GM23248 (cell line): Measurements from ENCODE around the gene TTC13. TPM values are rescaled to one million over a fixed set of nuclear protein-coding genes. Genes with fewer than 3 reads are reported as not detected.

Experiments
- DNase-seq: peaks from one replicate; pipeline ENCODE4 v3.0.0-alpha.2; 2015
- H2AFZ ChIP-seq: fragments of 200-600 bp; sonication (generic); 2 replicates; pipeline ENCODE4 v1.6.1; 2016; ENCODE audit warnings: antibody characterized with exemption
- H3F3A ChIP-seq: fragments of 200-600 bp; sonication (generic); 2 replicates; pipeline ENCODE4 v1.6.1; 2016; ENCODE audit warnings: mild to moderate bottlenecking, antibody characterized with exemption, mixed run types; ENCODE audit not compliant: insufficient read depth
- H3K27ac ChIP-seq: fragments of 200-600 bp; sonication (generic); 2 replicates; pipeline ENCODE4 v1.5.1; 2016; ENCODE audit warnings: mild to moderate bottlenecking
- H3K27me3 ChIP-seq: fragments of 200-600 bp; sonication (generic); replicated peaks from 2 replicates; pipeline ENCODE4 v1.6.1; 2016; ENCODE audit warnings: mild to moderate bottlenecking; ENCODE audit not compliant: insufficient read depth
- H3K36me3 ChIP-seq: fragments of 200-600 bp; sonication (generic); 2 replicates; pipeline ENCODE4 v1.6.1; 2016; ENCODE audit warnings: low read depth, mild to moderate bottlenecking
- H3K4me1 ChIP-seq: fragments of 200-600 bp; sonication (generic); 2 replicates; pipeline ENCODE4 v1.6.1; 2016; ENCODE audit warnings: mild to moderate bottlenecking; ENCODE audit not compliant: insufficient read depth
- H3K4me2 ChIP-seq: fragments of 200-600 bp; sonication (generic); one replicate; pipeline ENCODE4 v1.6.1; 2016; ENCODE audit warnings: mild to moderate bottlenecking; ENCODE audit not compliant: unreplicated experiment
- H3K4me3 ChIP-seq: fragments of 200-600 bp; sonication (generic); 2 replicates; pipeline ENCODE4 v1.5.1; 2016; ENCODE audit warnings: mild to moderate bottlenecking
- H3K79me2 ChIP-seq: fragments of 200-600 bp; sonication (generic); 2 replicates; pipeline ENCODE4 v1.6.1; 2016; ENCODE audit warnings: mild to moderate bottlenecking; ENCODE audit not compliant: insufficient read depth
- H3K9ac ChIP-seq: fragments of 200-600 bp; sonication (generic); 2 replicates; pipeline ENCODE4 v1.6.1; 2016; ENCODE audit warnings: mild to moderate bottlenecking
- H3K9me2 ChIP-seq: fragments of 200-600 bp; sonication (generic); 2 replicates; pipeline ENCODE4 v1.6.1; 2016; ENCODE audit warnings: mixed run types, mild to moderate bottlenecking, moderate library complexity; ENCODE audit not compliant: insufficient read depth
- H3K9me3 ChIP-seq: fragments of 200-600 bp; sonication (generic); one replicate; pipeline ENCODE4 v1.6.1; 2017; ENCODE audit warnings: low read depth
- H4K20me1 ChIP-seq: fragments of 200-600 bp; sonication (generic); 2 replicates; pipeline ENCODE4 v1.6.0; 2016; ENCODE audit not compliant: insufficient read depth
- EZH2 ChIP-seq: fragments of 200-600 bp; sonication (generic); IDR thresholded peaks from 2 replicates; pipeline ENCODE4 v1.6.1; 2018; ENCODE audit warnings: antibody characterized with exemption, mild to moderate bottlenecking; ENCODE audit not compliant: insufficient read depth, poor library complexity, severe bottlenecking
- EZH2phosphoT487 ChIP-seq: fragments of 200-600 bp; sonication (generic); IDR thresholded peaks from 2 replicates; pipeline ENCODE4 v1.6.1; 2018; ENCODE audit warnings: antibody characterized with exemption, moderate library complexity, mild to moderate bottlenecking, low read depth; ENCODE audit not compliant: insufficient read depth
- WGBS, 2 experiments: methylation state at CpG; one replicate each; pipeline ENCODE4 v1.1.6; 2015 to 2017; ENCODE audit warnings: low lambda C conversion rate in 2 of 2, low coverage in 1 of 2; ENCODE audit errors: missing lambda C conversion rate in 2 of 2; 5-methylcytosine and 5-hydroxymethylcytosine counted together
- in situ Hi-C: fragments of 300-500 bp; cut with MboI; formaldehyde crosslinking; loops from 2 replicates; pipeline ENCODE4 v1.15.0; 2020
- polyA plus RNA-seq: library from polyadenylated mRNA; unstranded; fragments of >200 nt; fragmentation: Nextera tagmentation; extraction: Ambion mirVana; gene quantifications from 2 replicates; pipeline ENCODE4 v1.2.1, GENCODE V29; 2016
- total RNA-seq: library from RNA; depleted of rRNA; stranded (reverse); fragments of >200 nt; shearing (Covaris generic); gene quantifications from 2 replicates; pipeline ENCODE4 v1.2.3, GENCODE V29; 2014

Gene TTC13
- total and polyA plus RNA-seq, 2 experiments from 2014 or later: 9.1 to 11.1 TPM

DNA sequence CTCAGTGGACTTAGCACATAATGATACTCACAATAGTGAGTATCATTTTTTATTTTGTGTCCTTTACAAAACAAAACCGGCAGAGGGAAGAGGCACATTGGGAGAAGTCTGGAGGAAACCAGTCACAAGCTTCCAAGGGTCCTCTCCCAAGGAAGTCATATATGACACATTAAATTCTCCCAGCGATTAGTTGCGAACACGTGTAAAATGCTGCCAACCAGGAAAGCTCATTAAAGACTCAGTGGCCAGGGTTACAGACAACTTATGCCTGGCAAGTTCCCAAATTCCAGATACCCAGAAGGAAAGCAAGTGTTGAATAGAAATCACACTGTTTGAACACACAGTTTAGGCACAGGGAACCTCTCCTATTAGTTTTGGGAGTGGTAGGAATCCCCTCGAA is 52.5 kb downstream of the TTC13 start:
- H3K27me3 ChIP-seq: no peaks in the 10 kb centered on the region
- no peak overlapping the region for H3K9ac ChIP-seq
- no peaks in the 10 kb centered on the region for H3K9me2 ChIP-seq
- H2AFZ ChIP-seq: no peak overlapping the region
- H3K79me2 ChIP-seq: no peaks in the 10 kb centered on the region
- no peaks in the 10 kb centered on the region for H3F3A ChIP-seq
- no peak overlapping the region for H3K27ac ChIP-seq
- H3K36me3 ChIP-seq: 0 out of 2 replicates have a peak, but pooled peaks cover 7% of the 10 kb centered on the region
- TF ChIP-seq EZH2phosphoT487 (no peak), EZH2 (no peak)
- in situ Hi-C loops: loop anchor here (10.0 to 25.0 kb wide), 2 partner anchors 131 to 286 kb away; no protein-coding TSS in a partner anchor
- H3K4me2 ChIP-seq: no peak overlapping the region
- WGBS, 2 experiments: 72 to 76% methylated on average over 5 of the region's 5 CpGs
- H4K20me1 ChIP-seq: no peaks in the 10 kb centered on the region
- H3K9me3 ChIP-seq: no peaks in the 10 kb centered on the region
- no peaks in the 10 kb centered on the region for H3K4me1 ChIP-seq
- no peak overlapping the region for H3K4me3 ChIP-seq
- DNase-seq: no peak

- no peak overlapping the region for H3K27ac ChIP-seq
- DNase-seq: no peak
- H3K36me3 ChIP-seq: 0 out of 2 replicates have a peak, but pooled peaks cover 7% of the 10 kb centered on the region
- H2AFZ ChIP-seq: no peak overlapping the region
- no peaks in the 10 kb centered on the region for H3K9me3 ChIP-seq
- H3K4me1 ChIP-seq: no peaks in the 10 kb centered on the region
- H4K20me1 ChIP-seq: no peaks in the 10 kb centered on the region
- no peak overlapping the region for H3K4me2 ChIP-seq
- H3K9me2 ChIP-seq: no peaks in the 10 kb centered on the region
- no peaks in the 10 kb centered on the region for H3K27me3 ChIP-seq
- H3F3A ChIP-seq: no peaks in the 10 kb centered on the region
- H3K79me2 ChIP-seq: no peaks in the 10 kb centered on the region
- TF ChIP-seq EZH2 (no peak), EZH2phosphoT487 (no peak)
- 92 to 100% methylated on average over 2 of the region's 2 CpGs for WGBS, 2 experiments
- in situ Hi-C loops: loop anchor here (10.0 to 25.0 kb wide), 2 partner anchors 131 to 287 kb away; no protein-coding TSS in a partner anchor
- no peak overlapping the region for H3K4me3 ChIP-seq
- no peak overlapping the region for H3K9ac ChIP-seq
These were observed 53.1 kb downstream of the TTC13 start for GRCh38 chr1:230925608-230926007.

DNA sequence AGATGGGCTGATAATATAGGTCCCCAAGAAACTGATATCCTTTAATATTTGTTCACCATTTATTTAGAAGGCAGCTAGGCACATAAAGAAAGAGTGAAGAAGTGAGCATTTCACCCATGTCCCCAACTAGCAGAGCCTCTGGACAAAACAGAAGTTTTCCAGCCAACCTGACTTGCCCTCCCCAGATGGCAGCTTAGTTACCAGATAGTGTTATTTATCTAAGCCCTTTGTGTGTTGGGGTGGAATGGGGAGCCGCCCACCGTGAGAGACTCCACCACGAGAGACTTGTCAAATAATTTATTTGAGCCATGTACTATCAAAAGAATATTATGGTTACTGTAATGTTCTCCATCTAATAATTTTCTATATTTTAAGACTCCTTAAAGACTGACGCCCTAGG is 55.5 kb downstream of the TTC13 start:
- Histone ChIP-seq H3K36me3 (no peaks in the 10 kb centered on the region), H3K27ac (no peak overlapping the region), H3K9me2 (no peaks in the 10 kb centered on the region), H3K9me3 (no peaks in the 10 kb centered on the region), H3K4me1 (no peaks in the 10 kb centered on the region), H3F3A (no peaks in the 10 kb centered on the region), H4K20me1 (no peaks in the 10 kb centered on the region), H3K4me2 (no peak overlapping the region), H3K27me3 (no peaks in the 10 kb centered on the region), H3K4me3 (no peak overlapping the region), H3K79me2 (no peaks in the 10 kb centered on the region), H2AFZ (no peak overlapping the region), H3K9ac (no peak overlapping the region)
- no peak for DNase-seq
- WGBS, 2 experiments: 93 to 97% methylated on average over 4 of the region's 4 CpGs
- in situ Hi-C loops: loop anchor here (10.0 kb wide), 1 partner anchor 128 kb away; no protein-coding TSS in a partner anchor
- TF ChIP-seq EZH2 (no peak), EZH2phosphoT487 (no peak)

- TF ChIP-seq EZH2: no peak
- Histone ChIP-seq H4K20me1 (no peaks in the 10 kb centered on the region), H3K27me3 (no peaks in the 10 kb centered on the region), H3K79me2 (no peaks in the 10 kb centered on the region), H2AFZ (no peak overlapping the region), H3K9ac (no peak overlapping the region), H3K9me3 (no peaks in the 10 kb centered on the region), H3K36me3 (no peaks in the 10 kb centered on the region), H3K4me3 (no peak overlapping the region), H3K9me2 (no peaks in the 10 kb centered on the region), H3K27ac (no peak overlapping the region), H3K4me1 (no peaks in the 10 kb centered on the region), H3F3A (no peaks in the 10 kb centered on the region), H3K4me2 (no peak overlapping the region)
- 98 to 100% methylated on average over 2 of the region's 2 CpGs for WGBS, 2 experiments
- DNase-seq: no peak
- in situ Hi-C loops: loop anchor here (10.0 kb wide), 1 partner anchor 128 kb away; no protein-coding TSS in a partner anchor
These were observed 56.0 kb downstream of the TTC13 start for GRCh38 chr1:230922620-230923019.

DNA sequence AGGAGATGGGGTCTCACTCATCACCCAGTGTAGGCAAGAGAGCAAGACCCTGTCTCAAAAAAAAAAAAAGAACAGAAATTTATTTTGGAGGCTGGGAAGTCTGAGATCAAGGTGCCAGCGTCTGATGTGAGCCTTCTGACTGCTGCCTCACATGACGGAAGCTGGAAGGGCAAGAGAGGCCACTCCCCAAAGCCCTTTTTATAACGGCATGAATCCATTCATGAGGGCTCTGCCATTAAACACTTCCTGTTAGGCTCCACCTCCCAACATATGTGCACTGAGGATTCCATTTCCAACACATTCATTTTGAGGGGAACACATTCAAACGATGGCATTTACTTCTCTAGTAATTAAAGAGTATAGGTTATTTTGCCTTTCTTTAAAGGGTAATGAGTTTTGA is 59.5 kb downstream of the TTC13 start:
- no peak overlapping the region for H3K9ac ChIP-seq
- no peak overlapping the region for H3K4me2 ChIP-seq
- no peaks in the 10 kb centered on the region for H3K4me1 ChIP-seq
- H3K36me3 ChIP-seq: no peaks in the 10 kb centered on the region
- no peaks in the 10 kb centered on the region for H4K20me1 ChIP-seq
- no peaks in the 10 kb centered on the region for H3F3A ChIP-seq
- H3K79me2 ChIP-seq: no peaks in the 10 kb centered on the region
- WGBS, 2 experiments: 30 to 41% methylated on average over 4 of the region's 4 CpGs
- no peak for DNase-seq
- no peak overlapping the region for H3K4me3 ChIP-seq
- H3K27ac ChIP-seq: no peak overlapping the region
- H3K9me3 ChIP-seq: no peaks in the 10 kb centered on the region
- no peaks in the 10 kb centered on the region for H3K9me2 ChIP-seq
- in situ Hi-C loops: no loop called here
- H3K27me3 ChIP-seq: no peaks in the 10 kb centered on the region
- TF ChIP-seq EZH2 (no peak), EZH2phosphoT487 (no peak)
- no peak overlapping the region for H2AFZ ChIP-seq
